HG03066 (cell line): Measurements from ENCODE around the gene ZNF14.
"Not testable (repeated sequence)": the region's sequence is repeated elsewhere in the genome, so short reads cannot be mapped to it uniquely, and the experiment has no call there.

Experiments used
- ATAC-seq: cut with Tn5 transposase; IDR thresholded peaks from one replicate; pipeline ENCODE4 v1.9.1; 2021; ENCODE audit warnings: low read depth; ENCODE audit not compliant: unreplicated experiment

The ZNF14 gene

GRCh38 chr19:19747357-19748220 is 14.7 kb upstream of the ZNF14 start:
- ATAC-seq: no peak

- no peak for ATAC-seq
Measured at GRCh38 chr19:19746286-19747213, 13.6 kb upstream of the ZNF14 start.

- ATAC-seq: no peak
Measured at GRCh38 chr19:19745496-19746285, 12.8 kb upstream of the ZNF14 start.

- ATAC-seq: no peak
Measured at GRCh38 chr19:19744641-19745040, 11.7 kb upstream of the ZNF14 start.

GRCh38 chr19:19743921-19744320 is 11.0 kb upstream of the ZNF14 start:
- ATAC-seq: not testable (repeated sequence)

GRCh38 chr19:19743176-19743575 is 10.3 kb upstream of the ZNF14 start:
- ATAC-seq: no peak

GRCh38 chr19:19742773-19743172 is 9.9 kb upstream of the ZNF14 start:
- ATAC-seq: no peak

GRCh38 chr19:19741184-19741583 is 8.3 kb upstream of the ZNF14 start:
- ATAC-seq: no peak

- ATAC-seq: no peak
Measured at GRCh38 chr19:19740755-19741154, 7.8 kb upstream of the ZNF14 start.

- no peak for ATAC-seq
Measured at GRCh38 chr19:19738564-19738963, 5.7 kb upstream of the ZNF14 start.

GRCh38 chr19:19737559-19738332 is 4.8 kb upstream of the ZNF14 start:
- no peak for ATAC-seq

- no peak for ATAC-seq
Measured at GRCh38 chr19:19721896-19722295, 11.0 kb downstream of the ZNF14 start.

GRCh38 chr19:19719798-19720197 is 13.1 kb downstream of the ZNF14 start:
- ATAC-seq: no peak

- ATAC-seq: no peak
Measured at GRCh38 chr19:19711934-19712828, 20.7 kb downstream of the ZNF14 start.

GRCh38 chr19:19711306-19711933 is 21.5 kb downstream of the ZNF14 start:
- no peak for ATAC-seq

GRCh38 chr19:19710506-19710905 is 22.4 kb downstream of the ZNF14 start:
- no peak for ATAC-seq

GRCh38 chr19:19704836-19705235 is 28.1 kb downstream of the ZNF14 start:
- no peak for ATAC-seq

- not testable (repeated sequence) for ATAC-seq
Measured at GRCh38 chr19:19700493-19700892, 32.4 kb downstream of the ZNF14 start.
